Osteoblast (primary cell): ENCODE measurements around the gene ZXDC. TPM values are rescaled to one million over a fixed set of nuclear protein-coding genes. Genes with fewer than 3 reads are reported as not detected.

ENCODE experiments used
- DNase-seq: peaks from one replicate; pipeline ENCODE4 v3.0.0; 2011; ENCODE audit warnings: low spot score, mixed read lengths; ENCODE audit not compliant: insufficient read length; ENCODE audit errors: missing footprints
- H2AFZ ChIP-seq: 2 replicates; pipeline ENCODE4 v1.6.0; 2011; ENCODE audit warnings: mild to moderate bottlenecking, low read length
- H3K27ac ChIP-seq: 2 replicates; pipeline ENCODE4 v1.5.1; 2011; ENCODE audit warnings: mild to moderate bottlenecking, low read depth, low read length, moderate library complexity
- H3K27me3 ChIP-seq: 2 replicates; pipeline ENCODE4 v1.6.0; 2012; ENCODE audit warnings: mild to moderate bottlenecking, control low read depth, inconsistent platforms, low read length, moderate library complexity; ENCODE audit not compliant: insufficient read depth
- H3K36me3 ChIP-seq: 2 replicates; pipeline ENCODE4 v1.5.1; 2011; ENCODE audit warnings: mild to moderate bottlenecking, low read length, control low read depth, moderate library complexity; ENCODE audit not compliant: insufficient read depth
- H3K4me1 ChIP-seq: 2 replicates; pipeline ENCODE4 v1.5.1; 2011; ENCODE audit warnings: mild to moderate bottlenecking, low read length, control low read depth, moderate library complexity; ENCODE audit not compliant: insufficient read depth
- H3K4me2 ChIP-seq: 2 replicates; pipeline ENCODE4 v1.6.0; 2011; ENCODE audit warnings: mild to moderate bottlenecking, low read length; ENCODE audit not compliant: insufficient read depth
- H3K4me3 ChIP-seq: fragments of 200-600 bp; sonication (generic); 3 replicates; pipeline ENCODE4 v1.5.1; 2012; ENCODE audit warnings: mild to moderate bottlenecking, low read length, inconsistent platforms; ENCODE audit not compliant: insufficient read depth
- H3K79me2 ChIP-seq: 2 replicates; pipeline ENCODE4 v1.6.0; 2012; ENCODE audit warnings: mild to moderate bottlenecking, low read length, control low read depth, inconsistent platforms; ENCODE audit not compliant: insufficient read depth
- H3K9me3 ChIP-seq: 2 replicates; pipeline ENCODE4 v1.5.1; 2011; ENCODE audit warnings: low read depth, low read length, control low read depth
- H4K20me1 ChIP-seq: 2 replicates; pipeline ENCODE4 v1.6.0; 2012; ENCODE audit warnings: mild to moderate bottlenecking, low read length, control low read depth; ENCODE audit not compliant: insufficient read depth
- CTCF ChIP-seq: IDR thresholded peaks from 2 replicates; pipeline ENCODE4 v1.5.1; 2011; ENCODE audit warnings: mild to moderate bottlenecking, low read depth, low read length, moderate library complexity; ENCODE audit errors: extremely low read depth
- total RNA-seq: library from RNA; depleted of rRNA; stranded (reverse); fragments of >200 nt; gene quantifications from 2 replicates; pipeline ENCODE4 v1.2.3, GENCODE V29; 2012

Gene ZXDC
- total RNA-seq, 1 donor: 27.1 TPM

GRCh38 chr3:126477061-126477380, 1.3 kb upstream of the ZXDC start:
- no peak for TF ChIP-seq CTCF
- Histone ChIP-seq H3K27me3 (no peaks in the 10 kb centered on the region), H3K4me2 (no peak overlapping the region)

GRCh38 chr3:126476166-126477060, 722 bp upstream of the ZXDC start:
- Histone ChIP-seq H3K4me3 (peak overlapping the region; percentile 85), H3K9me3 (no peaks in the 10 kb centered on the region), H2AFZ (peak overlapping the region; percentile 100), H3K4me1 (peaks cover 28% of the 10 kb centered on the region), H3K79me2 (peaks cover 36% of the 10 kb centered on the region), H4K20me1 (peaks cover 33% of the 10 kb centered on the region), H3K27me3 (no peaks in the 10 kb centered on the region), H3K27ac (peak overlapping the region; percentile 56), H3K4me2 (peak overlapping the region; percentile 97), H3K36me3 (peaks cover 2% of the 10 kb centered on the region)
- TF ChIP-seq CTCF: no peak
- peak; percentile 83 for DNase-seq

More at GRCh38 chr3:126477061-126477380, 1.3 kb upstream of the ZXDC start:
- peak overlapping the region; percentile 47 for H2AFZ ChIP-seq
- H4K20me1 ChIP-seq: peaks cover 28% of the 10 kb centered on the region
- H3K4me3 ChIP-seq: no peak overlapping the region
- no peak for DNase-seq
- H3K9me3 ChIP-seq: no peaks in the 10 kb centered on the region
- H3K79me2 ChIP-seq: peaks cover 30% of the 10 kb centered on the region
- no peaks in the 10 kb centered on the region for H3K36me3 ChIP-seq
- H3K27ac ChIP-seq: no peak overlapping the region
- H3K4me1 ChIP-seq: peaks cover 25% of the 10 kb centered on the region

GRCh38 chr3:126474498-126475412, 936 bp downstream of the ZXDC start:
- Histone ChIP-seq H3K36me3 (peaks cover 18% of the 10 kb centered on the region), H3K27me3 (no peaks in the 10 kb centered on the region), H3K4me1 (peaks cover 28% of the 10 kb centered on the region), H3K4me2 (peak overlapping the region; percentile 88), H4K20me1 (peaks cover 36% of the 10 kb centered on the region), H3K9me3 (no peaks in the 10 kb centered on the region), H2AFZ (no peak overlapping the region), H3K4me3 (peak overlapping the region; percentile 81), H3K27ac (peak overlapping the region; percentile 59), H3K79me2 (peaks cover 52% of the 10 kb centered on the region)
- DNase-seq: peak; percentile 91
- no peak for TF ChIP-seq CTCF
